ENCODE results near the gene KCNN2.

DNA sequence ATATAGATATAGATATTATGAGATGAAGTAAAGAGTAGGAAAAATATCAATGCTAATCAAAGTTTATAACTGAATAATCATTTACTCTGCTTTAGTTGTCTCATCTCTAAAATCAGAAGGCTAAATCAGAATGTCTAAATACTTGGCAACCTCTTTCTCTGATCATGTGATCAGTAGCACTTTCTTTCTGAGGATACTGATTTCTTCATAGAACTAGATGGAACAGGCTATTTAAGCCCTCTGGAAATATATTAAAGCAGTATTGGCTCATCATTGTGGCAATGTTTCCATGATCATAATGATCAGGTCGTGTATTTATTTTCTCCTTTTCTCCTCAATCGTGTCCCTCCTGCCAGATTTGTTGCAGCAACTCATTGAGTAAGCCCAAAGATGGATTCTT is 109.7 kb downstream of the KCNN2 start:
- TF ChIP-seq, protein P1, sequence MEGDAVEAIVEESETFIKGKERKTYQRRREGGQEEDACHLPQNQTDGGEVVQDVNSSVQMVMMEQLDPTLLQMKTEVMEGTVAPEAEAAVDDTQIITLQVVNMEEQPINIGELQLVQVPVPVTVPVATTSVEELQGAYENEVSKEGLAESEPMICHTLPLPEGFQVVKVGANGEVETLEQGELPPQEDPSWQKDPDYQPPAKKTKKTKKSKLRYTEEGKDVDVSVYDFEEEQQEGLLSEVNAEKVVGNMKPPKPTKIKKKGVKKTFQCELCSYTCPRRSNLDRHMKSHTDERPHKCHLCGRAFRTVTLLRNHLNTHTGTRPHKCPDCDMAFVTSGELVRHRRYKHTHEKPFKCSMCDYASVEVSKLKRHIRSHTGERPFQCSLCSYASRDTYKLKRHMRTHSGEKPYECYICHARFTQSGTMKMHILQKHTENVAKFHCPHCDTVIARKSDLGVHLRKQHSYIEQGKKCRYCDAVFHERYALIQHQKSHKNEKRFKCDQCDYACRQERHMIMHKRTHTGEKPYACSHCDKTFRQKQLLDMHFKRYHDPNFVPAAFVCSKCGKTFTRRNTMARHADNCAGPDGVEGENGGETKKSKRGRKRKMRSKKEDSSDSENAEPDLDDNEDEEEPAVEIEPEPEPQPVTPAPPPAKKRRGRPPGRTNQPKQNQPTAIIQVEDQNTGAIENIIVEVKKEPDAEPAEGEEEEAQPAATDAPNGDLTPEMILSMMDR (IDR thresholded peaks at IDR 0.05; ENCODE audit: extremely low read depth in 1 of 2, insufficient read depth in 1 of 2, low read depth in 1 of 2, low read length in 2 of 2) = no peak
- TF ChIP-seq POLR2A (IDR thresholded peaks at IDR 0.05; ENCODE audit: low read depth, low read length) (no peak), GATA2 (IDR thresholded peaks at IDR 0.05; ENCODE audit: insufficient read depth, insufficient read length, low read depth, low read length) (no peak), POLR2AphosphoS5 (IDR thresholded peaks at IDR 0.05; ENCODE audit: insufficient read depth, low read depth, low read length) (no peak)
- TF ChIP-seq, protein P2, sequence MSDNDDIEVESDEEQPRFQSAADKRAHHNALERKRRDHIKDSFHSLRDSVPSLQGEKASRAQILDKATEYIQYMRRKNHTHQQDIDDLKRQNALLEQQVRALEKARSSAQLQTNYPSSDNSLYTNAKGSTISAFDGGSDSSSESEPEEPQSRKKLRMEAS (IDR thresholded peaks at IDR 0.05; ENCODE audit: insufficient read depth, insufficient read length) = no peak

All from endothelial cell of umbilical vein (primary cell).